GM18498 (cell line): ENCODE measurements around the gene DMKN.
"Not testable (repeated sequence)": the region's sequence is repeated elsewhere in the genome, so short reads cannot be mapped to it uniquely, and the experiment has no call there.

Experiments used
- ATAC-seq: cut with Tn5 transposase; IDR thresholded peaks from one replicate; pipeline ENCODE4 v1.9.1; 2021; ENCODE audit warnings: mild to moderate bottlenecking, moderate library complexity; ENCODE audit not compliant: unreplicated experiment

Gene DMKN

DNA sequence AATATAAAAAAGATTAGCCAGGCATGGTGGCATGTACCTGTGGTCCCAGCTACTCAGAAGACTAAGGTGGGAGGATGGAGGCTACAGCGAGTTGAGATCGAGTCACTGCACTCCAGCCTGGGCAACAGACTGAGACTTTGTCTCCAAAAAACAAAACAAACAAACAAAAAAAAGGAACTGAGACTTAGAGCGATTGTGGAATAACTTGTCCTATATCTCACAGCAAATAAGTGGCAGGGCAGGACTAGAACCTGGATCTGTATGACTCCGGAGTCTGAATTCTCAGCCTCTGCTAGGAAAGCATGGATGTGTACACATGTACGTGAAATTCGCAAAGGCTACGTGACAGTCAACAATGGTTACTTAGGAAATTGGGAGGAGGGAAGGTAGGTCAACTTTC, 43.3 kb downstream of the DMKN start:
- no peak for ATAC-seq

- peak; percentile 68 for ATAC-seq
These were observed 44.8 kb downstream of the DMKN start for GRCh38 chr19:35468637-35469036.

GRCh38 chr19:35466259-35466658, 47.2 kb downstream of the DMKN start:
- no peak for ATAC-seq

DNA sequence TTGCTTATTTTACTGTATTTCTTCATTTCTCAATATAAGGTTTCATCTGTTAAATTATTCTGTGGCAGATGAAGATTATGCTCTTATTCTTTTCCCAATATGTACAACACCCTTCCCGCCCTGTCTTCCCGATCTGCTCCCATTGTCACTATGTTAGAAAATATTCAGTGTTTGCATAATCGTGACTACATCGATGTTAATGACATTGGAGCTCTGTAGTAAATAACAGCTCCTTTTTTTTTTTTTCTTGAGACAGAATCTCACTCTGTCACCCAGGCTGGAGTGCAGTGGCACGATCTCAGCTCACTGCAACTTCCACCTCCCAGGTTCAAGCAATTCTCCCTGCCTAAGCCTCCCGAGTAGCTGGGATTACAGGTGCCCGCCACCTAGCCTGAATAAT, 50.5 kb downstream of the DMKN start:
- not testable (repeated sequence) for ATAC-seq

DNA sequence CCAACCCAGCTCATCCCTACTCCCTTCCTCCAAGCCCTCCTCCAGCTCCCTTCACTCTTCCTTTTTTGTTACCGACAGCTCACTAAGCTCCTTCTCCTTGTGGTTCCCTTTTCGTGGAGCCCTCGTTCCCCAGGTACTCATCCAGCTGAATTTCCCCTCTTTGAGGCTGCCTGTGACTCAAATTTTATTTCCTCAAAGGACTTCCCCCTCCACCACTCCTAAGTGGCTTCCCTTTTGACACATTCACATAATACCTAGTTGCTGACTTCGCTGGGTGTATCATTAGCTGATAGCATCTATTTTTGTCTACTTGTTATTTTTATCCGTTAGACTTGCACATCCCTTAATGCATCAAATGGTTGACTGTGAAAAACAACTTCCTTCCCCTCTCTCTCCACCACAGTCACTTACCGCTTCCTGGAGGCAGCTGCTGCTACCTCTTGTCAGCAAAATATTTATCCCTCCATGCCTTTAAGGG, 50.9 kb downstream of the DMKN start:
- peak; percentile 69 for ATAC-seq

GRCh38 chr19:35461788-35462187, 51.7 kb downstream of the DMKN start:
- not testable (repeated sequence) for ATAC-seq

DNA sequence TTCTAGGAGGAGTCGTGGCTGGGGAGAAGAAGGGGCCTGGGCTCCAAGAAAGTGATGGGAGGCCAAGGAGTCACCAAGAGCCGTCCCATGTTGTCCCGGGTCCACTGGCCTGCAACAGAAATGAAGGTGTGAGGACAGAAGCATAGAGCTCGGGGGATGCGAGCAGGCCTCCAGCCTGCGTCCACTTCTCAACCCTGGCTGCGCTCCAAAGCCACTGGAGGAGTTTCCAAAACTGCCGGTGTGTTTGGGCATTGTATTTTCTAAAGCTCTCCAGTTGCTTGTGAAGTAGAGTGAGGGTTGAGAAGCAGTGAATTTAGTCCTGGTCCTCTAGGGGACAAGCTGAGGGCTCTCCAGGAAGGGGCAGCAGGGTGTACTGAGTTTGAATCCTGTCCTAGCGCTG, 52.4 kb downstream of the DMKN start:
- ATAC-seq = no peak

DNA sequence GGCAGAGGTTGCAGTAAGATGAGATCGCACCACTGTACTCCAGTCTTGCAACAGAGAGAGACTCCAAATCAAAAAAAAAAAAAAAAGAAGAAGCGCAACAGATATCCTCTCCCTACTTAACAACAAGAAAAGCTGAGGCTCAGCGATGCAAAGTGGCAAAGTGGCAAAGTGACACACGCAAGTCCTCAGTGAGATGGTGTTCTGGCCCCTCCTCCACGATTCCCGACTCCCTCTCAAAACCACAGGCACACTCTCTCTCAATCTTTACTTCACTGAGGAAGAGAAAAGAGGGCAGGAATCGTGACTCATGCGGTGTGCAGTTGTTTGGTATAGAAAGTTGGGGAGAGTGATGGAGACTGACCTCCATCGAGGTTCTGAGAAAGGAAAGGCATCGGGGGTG, 52.8 kb downstream of the DMKN start:
- ATAC-seq = no peak

GRCh38 chr19:35459414-35460082, 53.9 kb downstream of the DMKN start:
- no peak for ATAC-seq

DNA sequence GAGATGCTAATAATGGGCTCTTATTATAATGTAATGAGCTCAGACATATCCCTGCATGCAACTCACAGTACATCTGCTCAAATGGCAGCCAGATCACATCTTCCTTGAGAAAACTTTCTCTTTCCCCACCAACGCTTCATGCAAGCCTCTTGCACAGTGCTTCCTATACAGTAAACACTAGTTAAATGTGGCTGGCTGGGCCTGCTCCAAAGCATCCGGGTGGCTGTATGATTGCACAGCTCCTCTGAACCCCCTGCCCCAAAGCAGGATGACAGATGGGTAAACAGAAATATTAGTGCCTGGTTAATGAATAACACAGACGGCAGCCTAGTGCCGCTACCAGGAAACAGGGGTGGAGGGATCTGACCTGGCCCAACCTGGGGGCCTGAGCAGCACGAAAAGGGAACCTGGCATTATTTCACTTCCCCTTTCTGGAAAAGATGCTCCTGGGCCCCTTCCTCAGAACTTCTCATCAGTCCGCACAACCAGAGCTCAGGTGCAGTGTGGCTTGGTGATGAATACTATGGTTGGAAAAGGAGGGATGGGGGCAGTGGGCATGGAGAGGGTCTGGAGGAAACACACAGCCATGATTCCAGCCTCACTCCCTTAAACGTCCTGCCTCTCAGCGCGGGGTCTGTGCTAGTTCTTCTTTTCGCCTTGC, 54.6 kb downstream of the DMKN start:
- peak; percentile 49 for ATAC-seq

GRCh38 chr19:35458192-35458591, 55.3 kb downstream of the DMKN start:
- ATAC-seq = no peak

- ATAC-seq = no peak
These were observed 56.3 kb downstream of the DMKN start for GRCh38 chr19:35457173-35457572.

- no peak for ATAC-seq
These were observed 57.7 kb downstream of the DMKN start for GRCh38 chr19:35455616-35456201.

- ATAC-seq = no peak
These were observed 58.8 kb downstream of the DMKN start for GRCh38 chr19:35454663-35455062.

- peak; percentile 57 for ATAC-seq
These were observed 61.9 kb downstream of the DMKN start for GRCh38 chr19:35451338-35452096.

GRCh38 chr19:35449359-35450043, 63.9 kb downstream of the DMKN start:
- no peak for ATAC-seq

- ATAC-seq = no peak
These were observed 65.6 kb downstream of the DMKN start, which contains the start of gene FFAR2 for GRCh38 chr19:35447606-35448469. Gene FFAR2 (plus strand): TSS chr19:35448257. CDS start chr19:35449715, 1,458 bp downstream.
